Measurements from ENCODE around the gene TENT5D. TPM values are rescaled to one million over a fixed set of nuclear protein-coding genes. Genes with fewer than 3 reads are reported as not detected.
A peak's percentile ranks its signal among the peaks of the same experiment; 100 is the strongest.

Gene TENT5D
- polyA plus RNA-seq, 2 of the 4 experiments (the other 2 are of a cell fraction) = not detected

- no peak overlapping the region for H3K27ac ChIP-seq
- no peak for FAIRE-seq
- DNase-seq (ENCODE audit: low read depth in 1 of 2, low spot score in 1 of 2) = peak in 1 of 2 experiments; percentile 16
- POLR2A ChIA-PET = no interaction called here
- no peaks in the 10 kb centered on the region for H3K4me1 ChIP-seq
- WGBS (ENCODE audit: missing lambda C conversion rate) = 19% methylated on average over 3 of the region's 3 CpGs
- peak in 1 of 2 experiments; percentile 31; a peak in 2 of 5 replicates for TF ChIP-seq RAD21 (conservative IDR thresholded peaks at IDR 0.05 in 1 of 2, IDR thresholded peaks at IDR 0.05 in 1 of 2)
- TF ChIP-seq NR3C1 (IDR thresholded peaks at IDR 0.05) = no peak
- no peak overlapping the region for H3K4me3 ChIP-seq
- CTCF ChIA-PET = no interaction called here
- H3K4me2 ChIP-seq = no peak overlapping the region
- H3K9me3 ChIP-seq = no peaks in the 10 kb centered on the region
- ATAC-seq = no peak
These were observed 10.7 kb downstream of the TENT5D start for GRCh38 chrX:80430826-80431504.

- no peak for ATAC-seq
- no peak for TF ChIP-seq EHMT2 (IDR thresholded peaks at IDR 0.05; ENCODE audit: low read depth)
- no peak for TF ChIP-seq MAFK (IDR thresholded peaks at IDR 0.05; ENCODE audit: partially characterized antibody)
- no peak for TF ChIP-seq RFX5 (IDR thresholded peaks at IDR 0.05)
- TF ChIP-seq PBX3 (IDR thresholded peaks at IDR 0.05) = no peak
- no peak for TF ChIP-seq FOSB (CRISPR knock-in tag; IDR thresholded peaks at IDR 0.05)
- no peak for TF ChIP-seq HDAC2 (IDR thresholded peaks at IDR 0.05)
- no peak for TF ChIP-seq SMC3 (IDR thresholded peaks at IDR 0.05)
- TF ChIP-seq MAZ (IDR thresholded peaks at IDR 0.05; ENCODE audit: borderline replicate concordance, low read depth, low read length) = no peak
- no peak for TF ChIP-seq HMGXB4 (CRISPR knock-in tag; IDR thresholded peaks at IDR 0.05; ENCODE audit: borderline replicate concordance)
- no peak for TF ChIP-seq ZFP36 (IDR thresholded peaks at IDR 0.05; ENCODE audit: borderline replicate concordance, partially characterized antibody)
- TF ChIP-seq NPAS2 (CRISPR knock-in tag; IDR thresholded peaks at IDR 0.05; ENCODE audit: borderline replicate concordance) = no peak
- no peak for TF ChIP-seq KDM1A (IDR thresholded peaks at IDR 0.05; ENCODE audit: low read depth)
- no peak for TF ChIP-seq CBX2 (IDR thresholded peaks at IDR 0.05; ENCODE audit: borderline replicate concordance, low read depth)
- TF ChIP-seq GATA3 (IDR thresholded peaks at IDR 0.05; ENCODE audit: borderline replicate concordance) = no peak
- TF ChIP-seq CHD2 (IDR thresholded peaks at IDR 0.05; ENCODE audit: low read length, partially characterized antibody) = no peak
- no peak for TF ChIP-seq E2F6 (IDR thresholded peaks at IDR 0.05; ENCODE audit: borderline replicate concordance, low read depth)
- no peak for TF ChIP-seq POLR2A (IDR thresholded peaks at IDR 0.05; ENCODE audit: low read length)
- TF ChIP-seq HOXB13 (CRISPR knock-in tag; IDR thresholded peaks at IDR 0.05; ENCODE audit: low read depth) = no peak
- no peak for TF ChIP-seq EHF (CRISPR knock-in tag; IDR thresholded peaks at IDR 0.05)
- TF ChIP-seq RNF2 (IDR thresholded peaks at IDR 0.05; ENCODE audit: borderline replicate concordance, low read depth) = no peak
- Histone ChIP-seq H3K27ac (no peak overlapping the region), H3K4me2 (no peak overlapping the region), H3K9me3 (no peaks in the 10 kb centered on the region), H3K4me3 (no peak overlapping the region), H3K4me1 (no peaks in the 10 kb centered on the region)
- no peak for DNase-seq (ENCODE audit: low read depth in 1 of 2, low spot score in 1 of 2)
- CTCF ChIA-PET = interaction anchor here (0.7 kb wide), 1 partner anchor 11 kb away, joined by 3 read pairs; the partner anchor contains the start of gene TENT5D
- FAIRE-seq = no peak
- POLR2A ChIA-PET = no interaction called here
These were observed 11.2 kb downstream of the TENT5D start for GRCh38 chrX:80431505-80431832.

GRCh38 chrX:80432441-80432840 lies 12.2 kb downstream of the TENT5D start:
- CTCF ChIA-PET = no interaction called here
- Histone ChIP-seq H3K4me2 (no peak overlapping the region), H3K27ac (no peak overlapping the region), H3K4me1 (no peaks in the 10 kb centered on the region), H3K9me3 (no peaks in the 10 kb centered on the region), H3K4me3 (no peak overlapping the region)
- DNase-seq (ENCODE audit: low read depth in 1 of 2, low spot score in 1 of 2) (no peak), ATAC-seq (no peak), FAIRE-seq (no peak)
- TF ChIP-seq CBX8 (IDR thresholded peaks at IDR 0.05) (no peak), BHLHE40 (IDR thresholded peaks at IDR 0.05; ENCODE audit: low read depth, low read length) (no peak)
- 46% methylated on average over 3 of the region's 3 CpGs for WGBS (ENCODE audit: missing lambda C conversion rate)
- POLR2A ChIA-PET = no interaction called here
